ENCODE measurements around the gene UXS1.

UXS1 gene

DNA sequence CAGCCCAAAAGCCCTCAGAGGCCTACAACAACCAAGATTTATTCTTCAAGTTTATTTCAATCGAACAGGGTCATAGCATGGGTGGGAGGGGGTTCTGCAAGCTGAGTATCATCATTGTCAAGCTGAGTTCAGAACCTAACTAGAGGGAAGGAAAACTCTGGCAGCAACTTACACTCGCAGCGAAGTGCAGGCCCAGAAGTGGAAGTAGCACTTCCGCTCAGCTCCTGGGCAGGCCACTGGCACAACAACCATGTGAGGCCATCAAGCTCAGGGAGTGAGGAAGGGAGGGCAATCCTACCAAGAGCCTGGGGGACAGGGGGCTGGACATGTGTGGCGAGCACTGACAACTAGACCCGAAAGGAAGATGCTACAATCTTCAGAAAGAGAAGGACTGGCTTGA lies 4.8 kb downstream of the UXS1 start:
- no peak for DNase-seq (ENCODE audit: low read depth)

DNA sequence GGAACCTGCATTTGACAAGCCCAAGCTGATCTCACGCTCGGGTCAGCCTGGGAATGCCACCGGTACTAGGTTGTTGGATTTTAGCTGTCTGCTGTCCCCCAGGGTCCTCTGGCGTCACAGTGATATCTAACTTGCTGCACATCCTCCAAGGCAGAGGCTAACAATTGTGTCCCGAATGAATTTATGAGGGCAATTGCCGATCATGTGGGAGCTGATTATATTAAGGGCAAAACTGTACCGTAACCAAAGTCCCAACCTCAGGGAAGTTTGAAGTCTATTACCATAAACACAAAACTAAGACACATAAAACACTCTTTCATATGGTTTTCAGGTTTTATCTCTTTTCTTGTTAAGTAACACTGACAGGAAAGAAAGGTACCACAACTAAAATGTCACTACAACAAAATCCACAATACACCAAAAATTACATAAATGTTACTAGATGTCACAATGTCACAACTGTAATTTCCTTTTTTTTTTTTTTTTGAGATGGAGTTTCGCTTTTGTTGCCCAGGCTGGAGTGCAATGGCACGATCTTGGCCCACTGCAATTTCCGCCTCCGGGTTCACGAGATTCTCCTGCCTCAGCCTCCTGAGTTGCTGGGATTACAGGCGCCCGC lies 6.7 kb downstream of the UXS1 start:
- DNase-seq (ENCODE audit: low read depth) = no peak

DNA sequence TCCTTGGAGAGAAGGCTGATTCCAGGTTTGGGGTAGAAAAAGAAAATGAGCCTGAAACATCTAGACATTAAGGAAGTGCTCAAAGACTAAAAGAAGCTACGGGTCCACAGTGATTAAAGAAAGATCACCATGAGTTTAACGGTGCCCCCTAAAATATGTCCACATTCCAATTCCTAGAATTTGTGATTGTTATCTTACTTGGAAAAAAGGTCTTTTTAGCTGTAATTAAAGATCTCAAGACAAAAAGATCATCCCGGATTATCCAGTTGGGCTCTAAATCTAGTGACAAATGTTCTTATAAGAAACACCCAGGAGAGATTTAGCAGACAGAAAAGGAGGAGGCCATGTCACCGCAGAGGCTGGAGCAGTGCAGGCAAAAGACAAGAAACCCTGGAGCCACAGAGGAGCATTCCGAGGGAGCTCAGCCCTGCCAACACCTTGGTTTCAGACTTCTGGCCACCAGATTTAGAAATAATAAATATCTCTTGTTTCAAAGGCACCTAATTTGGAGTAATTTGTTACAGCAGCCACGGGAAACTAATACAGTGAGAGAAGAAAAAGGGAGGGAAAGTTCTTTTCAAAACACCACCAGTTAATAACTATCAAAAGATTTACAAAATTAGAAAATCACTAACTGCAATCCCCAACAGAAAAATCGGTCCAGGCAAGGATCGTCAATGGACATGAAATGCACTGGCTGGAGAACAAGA lies 8.5 kb downstream of the UXS1 start:
- no peak for DNase-seq (ENCODE audit: low read depth)

DNA sequence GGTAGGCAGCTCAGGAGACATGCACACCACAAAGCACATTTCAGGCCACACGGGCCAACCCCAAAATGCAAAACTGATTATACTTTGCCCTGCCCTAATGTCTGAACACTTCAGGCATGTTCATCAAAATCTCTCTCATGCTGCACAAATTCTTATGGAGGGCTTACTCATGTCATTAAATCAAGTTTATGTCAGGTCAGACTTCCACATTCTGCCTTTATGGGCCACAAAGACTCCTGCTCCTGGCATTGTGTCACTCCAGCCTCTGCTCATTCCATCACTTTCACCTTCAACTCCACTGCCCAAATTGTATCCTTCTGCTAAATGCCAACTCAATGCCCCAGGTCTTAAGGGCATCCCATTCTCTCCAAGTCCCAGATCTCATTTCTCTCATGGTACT lies 9.2 kb downstream of the UXS1 start:
- no peak for DNase-seq (ENCODE audit: low read depth)

DNA sequence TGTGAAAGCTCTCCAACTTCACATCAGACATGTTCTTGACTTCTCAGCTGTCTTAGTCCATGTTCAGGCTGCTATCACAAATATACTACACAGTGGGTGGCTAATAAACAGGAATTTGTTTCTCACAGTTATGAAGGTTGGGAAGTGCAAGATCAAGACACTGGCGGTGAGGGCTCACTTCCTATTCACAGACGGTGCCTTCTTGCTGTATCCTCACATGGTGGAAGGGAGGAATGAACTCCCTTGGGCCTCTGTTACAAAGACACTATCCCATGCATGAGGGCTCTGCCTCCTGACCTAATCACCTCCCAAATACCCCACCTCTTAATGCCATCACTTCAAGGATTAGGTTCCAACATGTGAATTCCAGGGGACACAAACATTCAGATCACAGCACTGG lies 9.7 kb downstream of the UXS1 start:
- no peak for DNase-seq (ENCODE audit: low read depth)

DNA sequence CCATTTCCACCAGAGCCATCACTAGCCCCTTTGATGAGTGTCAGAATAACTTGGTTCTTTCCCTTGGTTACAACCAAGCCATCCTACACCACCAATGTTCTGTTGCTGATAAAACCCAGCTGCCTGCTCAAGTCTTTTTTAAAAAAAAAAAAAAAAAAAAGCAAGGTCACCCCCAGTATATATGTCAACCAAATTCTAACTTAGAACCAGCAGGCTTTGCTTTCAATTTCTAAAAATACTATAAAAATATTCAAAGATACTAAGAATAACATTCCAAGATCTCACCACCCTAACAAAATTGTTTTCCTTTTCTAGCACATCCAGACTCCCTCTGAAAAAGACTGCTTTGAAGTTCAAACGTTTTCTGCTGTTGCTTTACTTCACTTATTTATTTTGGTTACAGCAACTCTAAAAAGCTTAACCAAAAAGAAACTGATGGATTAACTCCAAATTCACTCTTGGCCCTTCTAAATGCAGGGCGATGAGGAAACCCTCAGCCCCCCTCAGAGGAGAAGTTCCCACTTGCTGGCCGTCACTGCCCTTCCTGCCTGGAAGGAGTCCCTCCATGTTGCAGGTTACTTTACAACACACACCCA lies 10.9 kb downstream of the UXS1 start:
- DNase-seq (ENCODE audit: low read depth) = no peak

DNA sequence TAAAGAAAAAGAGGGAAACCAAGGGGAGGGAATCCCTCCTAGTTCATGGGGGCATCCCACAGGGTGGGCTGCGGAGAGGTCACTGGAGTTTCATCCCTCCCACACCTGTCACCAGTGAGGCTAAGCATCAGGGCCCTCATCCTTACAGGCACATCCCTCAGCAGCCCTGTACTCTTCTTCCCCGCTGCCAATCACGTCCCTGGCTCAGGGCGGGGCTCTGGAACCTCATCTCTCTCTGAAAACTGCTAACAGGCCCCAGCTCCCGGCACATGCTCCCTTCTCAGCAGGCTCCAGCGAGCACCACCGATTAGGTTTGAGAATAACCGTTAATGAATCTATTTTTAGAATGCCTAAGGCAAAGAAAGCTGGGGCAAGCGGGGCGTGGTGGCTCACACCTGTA lies 13.0 kb downstream of the UXS1 start:
- DNase-seq (ENCODE audit: low read depth) = no peak

DNA sequence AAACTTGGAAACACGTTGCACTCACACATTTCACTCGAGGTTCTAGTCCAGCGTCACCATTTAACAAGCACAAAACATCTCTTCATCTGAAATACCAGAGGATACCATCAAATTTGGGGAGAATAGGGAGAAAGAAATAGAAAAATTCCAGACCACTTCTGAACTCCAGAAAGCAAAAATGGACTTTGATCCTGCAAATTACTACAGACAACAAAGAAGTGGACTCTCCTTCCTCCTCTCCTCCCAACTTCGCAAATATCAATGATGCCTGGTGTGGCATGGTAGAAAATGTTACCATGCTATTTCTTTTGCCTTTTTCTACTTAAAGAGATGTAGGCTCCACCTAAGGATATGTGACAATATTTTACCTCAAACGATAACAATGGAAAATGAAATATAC lies 13.5 kb downstream of the UXS1 start:
- no peak for DNase-seq (ENCODE audit: low read depth)

DNA sequence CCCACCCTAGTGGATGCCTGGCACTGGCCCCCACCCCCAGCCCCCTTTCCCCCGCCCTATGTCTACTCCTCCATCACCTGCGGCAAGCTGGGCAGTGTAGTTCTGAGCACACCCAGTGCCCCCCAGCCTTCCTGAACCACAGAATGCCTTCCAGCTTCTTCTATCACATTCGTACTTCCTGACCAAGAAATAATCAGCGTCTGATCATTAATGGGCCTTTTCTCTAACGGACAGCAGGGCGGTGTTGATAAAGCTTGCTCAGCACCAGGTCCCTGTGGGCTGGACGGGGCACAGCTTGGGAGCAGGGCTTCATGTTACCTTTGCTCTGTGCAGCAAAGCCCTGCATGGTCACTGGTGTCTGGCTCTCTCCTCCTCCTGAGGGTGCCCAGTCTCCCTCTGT lies 15.4 kb downstream of the UXS1 start:
- DNase-seq (ENCODE audit: low read depth) = no peak

DNA sequence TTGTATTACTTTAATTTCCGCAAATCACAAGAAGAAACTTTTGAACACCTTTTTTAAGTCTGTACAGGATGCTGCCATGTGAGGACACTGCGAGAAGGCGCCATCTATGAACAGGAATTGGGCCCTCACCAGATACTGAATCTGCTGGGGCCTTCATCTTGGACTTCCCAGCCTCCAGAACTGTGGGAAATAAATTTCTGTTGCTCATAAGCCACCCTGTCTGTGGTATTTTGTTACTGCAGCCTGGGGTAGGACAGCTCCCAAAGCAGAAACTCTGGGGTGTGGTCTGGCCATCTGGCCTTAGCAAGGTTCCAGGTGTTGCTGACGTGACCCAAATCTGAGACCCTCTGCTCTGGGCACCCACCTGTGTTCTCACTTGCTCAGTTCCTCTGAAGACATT lies 16.5 kb downstream of the UXS1 start:
- no peak for DNase-seq (ENCODE audit: low read depth)

DNA sequence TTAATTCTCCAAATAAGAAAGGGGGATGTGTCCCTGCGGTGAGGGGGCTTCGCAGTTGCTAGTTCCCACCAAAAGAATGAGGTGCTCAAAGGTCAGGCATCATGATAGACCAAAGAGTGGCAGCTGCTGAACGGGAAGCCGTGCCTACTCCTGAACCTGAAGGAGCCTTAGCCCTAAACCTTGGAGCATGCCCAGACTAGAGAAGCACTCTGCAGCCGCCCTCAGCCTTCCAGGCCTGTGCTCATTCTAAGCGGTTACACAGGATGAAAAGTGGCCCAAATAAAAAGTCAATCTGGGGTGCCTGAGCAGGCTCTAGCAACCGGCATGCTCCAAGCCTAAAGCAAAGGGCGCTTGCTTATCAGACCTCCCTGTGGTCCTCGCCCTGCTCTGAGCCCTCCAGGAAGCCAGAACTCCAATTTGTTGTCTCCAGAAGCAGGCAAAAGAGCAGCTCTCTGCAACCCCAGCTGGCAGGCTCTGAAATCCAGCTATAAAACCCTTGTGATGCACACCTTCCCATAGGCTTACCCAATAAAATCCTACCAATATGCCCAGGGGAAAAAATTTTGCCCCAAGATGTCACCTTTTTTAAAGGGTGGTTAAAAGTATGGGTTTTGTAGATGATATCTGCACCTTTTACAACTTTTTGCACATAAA lies 17.5 kb downstream of the UXS1 start:
- no peak for DNase-seq (ENCODE audit: low read depth)

DNA sequence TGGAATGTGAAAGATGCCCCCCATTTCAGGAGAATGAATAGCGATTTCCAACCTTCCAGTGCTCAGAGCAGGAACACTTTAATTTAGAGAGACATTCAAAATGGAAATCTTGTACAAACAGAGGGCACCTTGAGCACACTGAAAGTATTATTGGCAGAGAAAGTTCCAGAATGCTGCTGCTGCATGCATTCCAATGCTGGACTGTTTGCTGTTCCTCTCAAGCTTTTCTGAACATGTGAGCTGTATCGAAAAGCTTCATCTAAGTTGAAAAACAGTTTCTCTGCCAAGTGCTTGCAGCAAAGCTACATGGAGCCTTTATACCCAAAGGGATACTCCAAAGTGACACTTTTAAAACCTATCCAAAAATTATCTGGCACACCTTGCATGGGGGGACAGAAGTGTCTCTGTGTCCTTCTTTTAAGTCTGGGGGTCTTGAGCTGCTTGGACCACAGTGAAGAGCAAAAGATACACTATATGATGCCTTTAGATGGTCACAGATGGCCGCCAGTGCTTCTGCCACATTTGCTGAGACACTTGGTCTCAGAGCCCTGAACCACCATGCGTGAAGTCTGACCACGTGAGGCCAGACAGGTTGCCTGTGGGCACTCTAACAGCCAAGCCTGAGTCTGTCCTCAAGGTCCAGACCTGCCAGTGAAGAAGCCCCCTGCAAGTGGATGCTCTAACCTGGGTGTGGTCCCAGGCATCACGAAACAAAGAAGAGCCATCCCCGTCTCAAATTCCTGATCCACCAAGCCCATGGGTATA lies 18.8 kb downstream of the UXS1 start:
- DNase-seq (ENCODE audit: low read depth) = no peak

DNA sequence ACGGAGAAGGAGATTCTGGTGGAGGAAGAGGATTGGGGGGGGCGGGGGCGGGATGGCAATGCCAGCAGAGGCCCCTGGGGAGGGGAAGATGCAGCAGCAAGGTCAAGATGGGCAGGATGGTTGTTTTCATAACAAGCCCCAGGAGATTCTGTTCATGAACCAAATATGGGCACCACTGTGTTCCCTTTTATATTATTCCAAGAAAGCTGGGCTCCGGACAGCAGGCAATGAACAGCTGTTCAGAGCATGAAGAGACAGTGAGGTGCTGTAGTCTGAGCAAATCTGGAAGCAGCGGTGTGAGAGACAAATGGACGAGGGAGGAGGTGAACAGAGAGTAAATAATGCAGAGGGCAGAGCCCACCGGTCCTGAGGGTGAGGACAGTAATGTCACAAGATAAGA lies 20.0 kb downstream of the UXS1 start:
- no peak for DNase-seq (ENCODE audit: low read depth)

DNA sequence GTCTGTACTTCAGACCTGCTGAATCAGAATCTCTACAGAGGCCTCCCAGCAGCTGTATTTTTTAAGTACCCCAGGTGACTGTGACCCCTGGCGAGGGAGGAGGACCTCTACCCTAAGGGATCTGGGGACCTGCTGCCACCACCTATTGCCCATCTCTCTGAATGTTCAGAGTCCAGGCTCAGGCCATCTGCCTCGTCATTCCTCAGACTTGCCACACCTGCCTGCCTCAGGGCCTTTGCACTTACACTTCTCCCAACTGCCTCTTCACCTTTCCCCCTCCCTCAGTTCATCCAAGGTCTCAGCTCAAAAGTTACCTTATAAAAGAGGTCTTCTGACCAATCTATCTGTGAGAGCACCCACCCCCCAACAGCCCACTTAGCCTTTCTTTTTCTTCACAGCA lies 21.5 kb downstream of the UXS1 start:
- no peak for DNase-seq (ENCODE audit: low read depth)

DNA sequence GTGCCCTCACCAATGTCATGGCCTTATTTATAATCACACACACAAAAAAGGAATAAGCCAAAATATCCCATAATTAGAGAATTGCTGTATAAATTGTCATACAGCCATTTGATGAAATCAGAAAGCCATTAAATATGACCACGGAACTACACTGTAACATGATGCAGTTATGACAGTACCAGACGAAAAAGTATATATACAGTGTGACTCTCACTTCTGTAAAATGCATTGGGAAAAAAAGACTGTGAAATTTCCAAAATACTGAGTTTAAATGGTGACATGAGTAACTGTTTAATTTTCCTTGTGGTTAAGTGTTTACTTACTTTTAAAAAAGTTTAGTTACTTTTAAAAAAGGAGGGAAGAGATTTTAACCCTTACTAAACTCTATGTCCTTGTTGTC lies 25.4 kb downstream of the UXS1 start:
- DNase-seq (ENCODE audit: low read depth) = no peak

DNA sequence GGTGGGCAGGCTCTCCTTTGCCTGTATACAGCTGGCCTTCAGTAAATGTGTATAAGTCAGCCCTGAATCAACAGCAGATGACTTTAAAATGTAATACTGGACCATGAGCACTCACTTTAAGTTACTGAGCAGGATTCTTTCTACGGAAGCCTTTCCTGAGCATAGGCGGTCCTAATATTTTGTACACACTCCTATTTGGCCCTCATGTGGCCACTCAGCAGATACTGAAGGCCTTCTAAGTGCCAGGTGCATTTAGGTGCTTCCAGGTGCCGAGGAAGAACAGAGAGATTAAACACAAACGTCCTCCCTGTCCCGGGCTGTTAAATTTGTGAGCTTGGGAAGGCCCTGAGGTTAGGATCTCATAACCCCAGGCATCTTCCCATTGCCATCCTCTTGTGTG lies 27.0 kb downstream of the UXS1 start:
- no peak for DNase-seq (ENCODE audit: low read depth)

DNA sequence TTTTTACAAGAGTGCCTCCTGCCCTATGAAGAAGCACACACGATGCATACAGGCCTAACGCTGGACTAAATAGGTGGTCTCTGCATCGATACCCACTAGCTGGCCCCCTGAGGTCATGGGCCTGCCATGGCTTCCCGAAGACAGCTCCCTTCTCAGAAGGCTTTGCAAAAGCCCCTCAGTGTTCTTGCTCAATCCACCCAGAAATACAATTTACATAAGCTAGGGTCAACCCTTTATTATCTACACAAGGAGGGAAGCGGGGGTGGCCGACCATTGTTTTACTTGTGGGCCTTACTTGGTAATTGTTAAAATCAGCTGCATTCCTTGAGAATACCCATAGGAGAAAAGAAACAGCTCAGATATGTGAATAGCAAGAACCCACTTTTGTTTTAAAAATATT lies 28.5 kb downstream of the UXS1 start:
- DNase-seq (ENCODE audit: low read depth) = no peak

DNA sequence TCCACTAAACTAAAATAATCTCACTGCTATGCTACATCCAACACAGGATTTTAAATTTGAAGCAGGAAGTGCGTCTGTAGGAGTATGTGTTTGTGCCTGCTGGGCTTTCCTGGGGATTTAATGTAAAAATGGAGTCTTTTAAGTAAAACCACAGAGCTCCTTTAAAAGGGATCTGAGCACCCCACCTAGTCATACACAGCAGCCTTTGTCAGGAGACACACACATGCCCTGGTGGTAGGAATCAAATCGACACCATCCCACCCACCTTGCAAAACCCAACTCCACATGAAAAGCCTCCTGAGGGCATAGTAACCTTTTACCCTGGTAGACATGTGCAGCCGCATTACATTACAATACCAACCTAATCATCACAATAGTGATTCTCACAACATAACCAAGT lies 29.1 kb downstream of the UXS1 start:
- DNase-seq (ENCODE audit: low read depth) = no peak

DNA sequence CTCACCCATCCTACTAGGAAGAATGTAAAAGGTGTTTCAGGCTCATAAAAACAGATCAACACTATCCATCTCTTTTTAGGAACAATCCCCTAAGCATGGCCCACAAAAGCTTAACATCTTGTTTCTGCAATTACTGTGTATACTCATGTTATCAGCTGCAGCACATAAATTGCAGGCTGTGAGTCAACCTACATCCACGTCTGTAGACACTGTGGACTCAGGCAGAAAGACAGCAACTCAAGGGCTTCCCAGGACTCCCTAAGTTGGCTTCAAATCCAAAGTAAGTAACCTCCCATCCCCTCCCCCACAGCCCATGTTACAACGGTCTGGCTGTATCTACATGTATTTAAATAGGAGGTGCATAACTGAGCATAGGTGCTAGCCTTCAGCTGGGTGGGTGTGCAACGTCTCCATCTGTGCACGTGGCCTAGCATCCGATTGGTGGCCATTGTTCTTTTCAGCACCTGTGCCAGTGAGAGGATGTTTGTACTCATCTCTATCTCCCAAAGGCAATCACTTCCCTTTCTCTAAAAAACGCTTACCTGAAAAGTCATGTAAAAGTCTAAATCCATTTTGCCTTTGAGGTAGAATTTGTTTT lies 30.1 kb downstream of the UXS1 start:
- no peak for DNase-seq (ENCODE audit: low read depth)

DNA sequence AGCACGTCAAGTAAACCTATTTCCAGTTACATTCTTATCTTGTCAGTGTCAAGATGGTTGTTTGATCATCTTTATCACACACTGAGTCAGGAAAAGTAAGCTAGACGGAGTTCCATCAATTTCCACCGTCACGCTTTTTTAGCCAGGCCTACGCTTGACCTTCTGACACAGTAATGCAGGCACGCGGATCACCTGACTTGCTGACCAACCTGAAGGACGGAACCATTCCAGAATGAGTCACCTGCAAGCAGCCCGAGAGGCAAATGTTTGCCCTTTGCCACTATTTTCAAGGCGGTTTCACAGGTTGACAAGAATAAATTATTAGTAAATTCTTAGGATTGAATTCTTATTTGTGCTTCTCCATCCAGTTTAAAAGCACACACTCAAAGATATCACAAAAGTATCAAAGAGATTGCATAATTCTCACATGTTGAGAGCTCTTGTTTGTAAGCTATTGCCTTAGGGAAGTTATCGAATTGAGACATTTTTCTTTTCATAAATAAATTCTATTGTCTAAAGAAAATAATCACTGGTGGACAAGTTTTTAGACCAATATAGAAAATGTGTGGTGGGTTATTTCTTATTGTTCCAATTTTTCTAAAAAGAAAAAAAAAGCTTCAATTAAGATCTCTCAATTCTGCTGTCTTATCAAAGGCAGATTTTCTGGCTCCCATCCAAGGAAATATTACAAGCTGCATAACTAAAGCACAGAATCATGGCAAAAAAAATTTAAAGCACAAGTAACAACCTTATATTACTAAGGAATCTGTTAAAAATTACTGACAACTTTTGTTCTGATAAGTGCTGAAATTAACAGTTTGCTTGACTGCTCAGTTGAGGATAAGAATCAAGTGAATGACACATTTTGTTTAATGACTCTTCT lies 31.9 kb downstream of the UXS1 start:
- no peak for DNase-seq (ENCODE audit: low read depth)

DNA sequence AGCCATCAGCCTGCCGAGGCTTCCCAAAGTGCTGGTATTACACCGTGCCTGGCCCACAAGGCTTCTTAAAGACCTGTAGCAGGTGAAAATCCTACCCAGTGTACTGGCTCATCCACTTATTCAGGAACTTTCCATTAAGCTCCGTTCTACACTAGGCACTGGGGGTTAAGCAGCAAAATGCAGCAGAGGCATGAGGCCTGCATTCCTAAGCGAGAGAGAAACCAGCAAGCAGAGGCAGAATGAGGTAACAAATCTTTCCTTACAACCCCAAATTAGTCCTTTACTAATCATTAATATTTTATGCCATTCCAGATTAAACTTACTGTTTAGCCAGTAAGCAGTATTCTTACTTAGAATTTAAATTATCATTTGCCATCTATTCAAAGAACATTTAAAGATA lies 32.8 kb downstream of the UXS1 start:
- no peak for DNase-seq (ENCODE audit: low read depth)

All from non-pigmented ciliary epithelial cell (primary cell).